Measurements from ENCODE around the gene CPLX4.

GRCh38 chr18:59352250-59352855 is 33.9 kb upstream of the CPLX4 start:
- TF ChIP-seq CTCF (IDR thresholded peaks at IDR 0.05) (no peak), TCF7L2 (IDR thresholded peaks at IDR 0.05; ENCODE audit: low read depth, low read length) (no peak), REST (IDR thresholded peaks at IDR 0.05; ENCODE audit: insufficient read depth in 1 of 2, low read depth in 2 of 2, low read length in 1 of 2) (no peak)

Measured in Panc1 (cell line).